Lower leg skin (tissue), 3 donors: Measurements from ENCODE around the gene KRTAP4-11.
"Not testable (repeated sequence)": the region's sequence is repeated elsewhere in the genome, so short reads cannot be mapped to it uniquely, and the experiment has no call there.

Experiments used
- POLR2A ChIP-seq, 2 donors: fragments of 450-650 bp; IDR thresholded peaks; one replicate each; pipeline ENCODE4 v1.6.1; 2016 to 2017; ENCODE audit warnings: antibody characterized with exemption in 2 of 2, mild to moderate bottlenecking in 1 of 2, moderate library complexity in 1 of 2
- TF ChIP-seq, protein P1 (sequence below), 3 donors: fragments of 450-650 bp; IDR thresholded peaks; one replicate each; pipeline ENCODE4 v1.5.1; 2016; ENCODE audit warnings: antibody characterized with exemption in 3 of 3, mild to moderate bottlenecking in 3 of 3, moderate library complexity in 2 of 3

DNA sequence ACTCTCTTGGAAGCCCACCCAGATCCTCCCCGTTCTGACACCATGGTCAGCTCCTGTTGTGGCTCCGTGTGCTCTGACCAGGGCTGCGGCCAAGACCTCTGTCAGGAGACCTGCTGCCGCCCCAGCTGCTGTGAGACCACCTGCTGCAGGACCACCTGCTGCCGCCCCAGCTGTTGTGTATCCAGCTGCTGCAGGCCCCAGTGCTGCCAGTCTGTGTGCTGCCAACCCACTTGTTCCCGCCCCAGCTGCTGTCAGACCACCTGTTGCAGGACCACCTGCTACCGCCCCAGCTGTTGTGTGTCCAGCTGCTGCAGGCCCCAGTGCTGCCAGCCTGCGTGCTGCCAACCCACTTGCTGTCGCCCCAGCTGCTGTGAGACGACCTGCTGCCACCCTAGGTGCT, 12.8 kb downstream of the KRTAP4-11 start, which contains the start of gene KRTAP4-9:
- TF ChIP-seq POLR2A (IDR thresholded peaks at IDR 0.05): not testable (repeated sequence)
- TF ChIP-seq, protein P1, sequence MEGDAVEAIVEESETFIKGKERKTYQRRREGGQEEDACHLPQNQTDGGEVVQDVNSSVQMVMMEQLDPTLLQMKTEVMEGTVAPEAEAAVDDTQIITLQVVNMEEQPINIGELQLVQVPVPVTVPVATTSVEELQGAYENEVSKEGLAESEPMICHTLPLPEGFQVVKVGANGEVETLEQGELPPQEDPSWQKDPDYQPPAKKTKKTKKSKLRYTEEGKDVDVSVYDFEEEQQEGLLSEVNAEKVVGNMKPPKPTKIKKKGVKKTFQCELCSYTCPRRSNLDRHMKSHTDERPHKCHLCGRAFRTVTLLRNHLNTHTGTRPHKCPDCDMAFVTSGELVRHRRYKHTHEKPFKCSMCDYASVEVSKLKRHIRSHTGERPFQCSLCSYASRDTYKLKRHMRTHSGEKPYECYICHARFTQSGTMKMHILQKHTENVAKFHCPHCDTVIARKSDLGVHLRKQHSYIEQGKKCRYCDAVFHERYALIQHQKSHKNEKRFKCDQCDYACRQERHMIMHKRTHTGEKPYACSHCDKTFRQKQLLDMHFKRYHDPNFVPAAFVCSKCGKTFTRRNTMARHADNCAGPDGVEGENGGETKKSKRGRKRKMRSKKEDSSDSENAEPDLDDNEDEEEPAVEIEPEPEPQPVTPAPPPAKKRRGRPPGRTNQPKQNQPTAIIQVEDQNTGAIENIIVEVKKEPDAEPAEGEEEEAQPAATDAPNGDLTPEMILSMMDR (IDR thresholded peaks at IDR 0.05): not testable (repeated sequence)
